Epithelial cell of proximal tubule (primary cell): Measurements from ENCODE around the gene PPP1R36. TPM values are rescaled to one million over a fixed set of nuclear protein-coding genes. Genes with fewer than 3 reads are reported as not detected.

Source experiments
- DNase-seq: peaks from one replicate; pipeline ENCODE4 v3.0.0-alpha.2; 2011; ENCODE audit warnings: low read depth
- H3K4me3 ChIP-seq: 2 replicates; pipeline ENCODE4 v1.5.1; 2011; ENCODE audit warnings: low read depth, mild to moderate bottlenecking, low read length
- CTCF ChIP-seq: conservative IDR thresholded peaks from 2 replicates; pipeline ENCODE4 v1.5.1; 2012; ENCODE audit warnings: low read depth, mild to moderate bottlenecking, low read length
- total RNA-seq: library from RNA; depleted of rRNA; stranded (reverse); fragments of >200 nt; gene quantifications from 2 replicates; pipeline ENCODE4 v1.2.3, GENCODE V29; 2015

The PPP1R36 gene
- total RNA-seq: 0.12 and 1.8 TPM in 2 replicates

GRCh38 chr14:64549791-64550620, at the start of gene PPP1R36:
Gene PPP1R36 (plus strand): TSS chr14:64549961. CDS start chr14:64549998, 37 bp downstream.
- H3K4me3 ChIP-seq: peak within 1 kb of the TSS; percentile 36
- TF ChIP-seq CTCF: no peak
- DNase-seq: no peak

GRCh38 chr14:64500088-64500487, 49.7 kb upstream of the PPP1R36 start:
- TF ChIP-seq CTCF: no peak
- no peak for DNase-seq
- no peak overlapping the region for H3K4me3 ChIP-seq

- peak; percentile 58 for DNase-seq
- TF ChIP-seq CTCF: peak; percentile 9
- peak overlapping the region; percentile 68 for H3K4me3 ChIP-seq
Measured at GRCh38 chr14:64501411-64502171, 48.2 kb upstream of the PPP1R36 start.

GRCh38 chr14:64502456-64502855, 47.3 kb upstream of the PPP1R36 start:
- no peak for TF ChIP-seq CTCF
- no peak for DNase-seq
- H3K4me3 ChIP-seq: peak overlapping the region; percentile 68

GRCh38 chr14:64502887-64503433, 46.8 kb upstream of the PPP1R36 start:
- no peak for DNase-seq
- peak overlapping the region; percentile 68 for H3K4me3 ChIP-seq
- no peak for TF ChIP-seq CTCF

GRCh38 chr14:64503434-64504309, 46.1 kb upstream of the PPP1R36 start, which contains the start of gene ZBTB25:
Gene ZBTB25 (minus strand): TSS chr14:64503838. CDS start chr14:64490533, 13,305 bp downstream.
- no peak for DNase-seq
- no peak for TF ChIP-seq CTCF
- peak within 1 kb of the TSS; percentile 68 for H3K4me3 ChIP-seq
